NCI-H526 treated with DMSO at 0.1 percent for 48 hours (cell line): ENCODE results near the gene KLHDC10.
"Not testable (repeated sequence)": the region's sequence is repeated elsewhere in the genome, so short reads cannot be mapped to it uniquely, and the experiment has no call there.

ENCODE experiments used
- DNase-seq: peaks from one replicate; lab custom pipeline; 2025; lab: John Stamatoyannopoulos, UW

The KLHDC10 gene

DNA sequence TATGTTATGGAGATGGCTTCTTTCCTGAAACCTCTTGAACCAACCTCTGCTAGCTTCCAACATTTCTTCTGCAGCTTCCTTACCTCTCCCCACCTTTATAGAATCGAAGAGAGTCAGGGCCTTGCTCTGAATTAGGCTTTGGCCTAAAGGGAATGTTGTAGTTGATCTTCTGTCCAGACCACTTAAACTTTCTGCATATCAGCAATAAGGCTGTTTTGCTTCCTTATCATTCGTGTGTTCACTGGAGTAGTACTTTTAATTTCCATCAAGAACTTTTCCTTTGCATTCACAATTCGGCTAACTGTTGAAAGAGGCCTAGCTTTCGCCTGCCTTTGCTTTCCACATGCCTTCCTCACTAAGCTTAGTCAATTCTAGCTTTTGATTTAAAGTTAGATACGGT is 48.0 kb downstream of the KLHDC10 start:
- DNase-seq: no peak

DNA sequence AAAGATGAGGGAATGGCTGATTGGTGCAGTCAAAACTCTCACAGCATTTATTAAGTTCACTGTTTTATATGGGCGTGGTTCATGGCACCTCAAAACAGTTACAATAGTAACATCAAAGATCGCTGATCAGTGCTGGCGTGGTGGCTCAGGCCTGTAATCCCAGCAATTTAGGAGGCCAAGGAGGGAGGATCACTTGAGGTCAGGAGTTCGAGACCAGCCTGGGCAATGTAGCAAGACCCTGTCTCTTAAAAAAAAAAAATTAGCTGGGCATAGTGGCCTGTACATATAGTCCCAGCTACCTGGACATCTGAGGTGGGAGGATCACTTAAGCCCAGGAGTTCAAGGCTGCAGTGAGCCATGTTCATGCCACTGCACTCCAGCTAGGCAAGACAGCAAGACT is 48.5 kb downstream of the KLHDC10 start:
- DNase-seq: no peak

DNA sequence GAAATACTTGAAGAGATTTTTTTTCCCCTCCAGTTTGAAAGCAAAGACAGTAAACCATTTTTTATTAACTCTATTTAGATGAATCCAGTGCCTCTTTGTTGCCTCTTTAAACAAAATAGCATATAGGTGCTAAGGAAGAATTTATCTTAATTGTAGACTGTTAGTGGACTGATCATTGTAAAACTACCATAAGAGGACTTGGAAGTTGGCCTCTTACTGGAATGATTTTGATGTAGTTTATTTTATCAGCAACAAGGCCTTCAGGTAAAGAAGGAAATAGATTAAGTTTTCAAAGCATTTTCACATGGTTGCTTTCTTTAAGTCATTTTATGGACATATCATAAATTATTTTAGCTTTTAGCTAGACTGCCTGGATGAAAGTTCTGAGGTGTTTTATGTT is 53.2 kb downstream of the KLHDC10 start:
- DNase-seq: no peak

DNA sequence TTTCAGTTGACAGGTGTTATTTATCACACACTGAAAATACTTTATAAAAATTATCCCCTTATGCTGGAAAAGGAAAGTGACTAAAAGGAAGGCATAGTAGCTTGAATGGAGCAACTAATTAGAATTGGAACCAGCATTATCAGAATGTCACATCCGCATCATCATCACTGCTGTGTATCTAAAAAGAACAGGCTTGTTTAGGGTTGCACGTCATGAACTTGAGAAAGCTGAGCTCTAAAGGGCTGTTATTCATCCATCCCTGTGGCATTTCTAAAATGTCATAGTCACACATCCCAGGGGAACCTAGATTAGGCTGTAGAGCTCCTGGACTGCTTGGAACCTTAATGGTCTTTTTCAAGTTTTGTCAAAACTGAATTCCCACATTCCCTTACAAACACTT is 54.4 kb downstream of the KLHDC10 start:
- no peak for DNase-seq

DNA sequence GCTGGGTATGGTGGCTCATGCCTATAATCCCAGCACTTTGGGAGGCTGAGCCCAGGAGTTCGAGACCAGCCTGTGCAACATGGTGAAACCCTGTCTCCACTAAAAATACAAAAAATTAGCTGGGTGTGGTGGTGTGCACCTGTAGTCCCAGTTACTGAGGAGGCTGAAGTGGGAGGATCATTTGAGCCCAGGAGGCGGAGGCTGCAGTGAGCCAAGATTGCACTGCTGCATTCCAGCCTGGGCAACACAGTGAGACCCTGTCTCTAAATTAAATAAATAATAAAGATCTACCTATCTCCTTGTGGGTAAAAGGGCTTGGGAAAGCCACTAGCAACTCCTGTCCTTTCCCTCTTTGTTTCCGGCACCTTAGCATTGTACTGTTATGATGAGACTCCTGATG is 56.5 kb downstream of the KLHDC10 start:
- DNase-seq: not testable (repeated sequence)

- DNase-seq: no peak
Measured at GRCh38 chr7:130127404-130127803, 57.1 kb downstream of the KLHDC10 start.

DNA sequence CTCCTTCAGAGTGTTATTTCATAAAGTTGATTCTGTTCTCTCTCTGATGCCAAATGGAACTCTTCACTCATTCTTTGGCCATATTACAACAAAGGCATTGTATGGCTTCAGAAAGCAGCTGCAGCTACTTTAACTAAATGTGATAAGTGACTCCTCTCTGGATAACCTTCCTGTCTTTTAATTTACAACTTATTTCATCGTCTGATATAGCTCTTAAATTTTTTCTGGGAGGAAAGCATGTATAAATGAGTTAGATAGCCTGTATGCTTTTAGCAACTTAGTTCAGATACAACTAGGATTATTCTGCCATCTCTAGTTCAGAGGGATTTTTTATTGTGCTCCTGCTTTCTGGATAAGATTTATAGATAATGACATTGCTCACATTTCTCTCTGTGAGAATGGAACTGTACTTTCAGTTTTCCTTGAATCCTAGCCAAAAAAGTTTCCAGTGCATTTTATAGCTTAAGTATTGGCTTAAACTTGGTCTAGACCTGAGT is 57.5 kb downstream of the KLHDC10 start:
- no peak for DNase-seq

GRCh38 chr7:130129011-130129411 is 58.7 kb downstream of the KLHDC10 start:
- no peak for DNase-seq

GRCh38 chr7:130131191-130131834 is 61.0 kb downstream of the KLHDC10 start:
- DNase-seq: no peak

DNA sequence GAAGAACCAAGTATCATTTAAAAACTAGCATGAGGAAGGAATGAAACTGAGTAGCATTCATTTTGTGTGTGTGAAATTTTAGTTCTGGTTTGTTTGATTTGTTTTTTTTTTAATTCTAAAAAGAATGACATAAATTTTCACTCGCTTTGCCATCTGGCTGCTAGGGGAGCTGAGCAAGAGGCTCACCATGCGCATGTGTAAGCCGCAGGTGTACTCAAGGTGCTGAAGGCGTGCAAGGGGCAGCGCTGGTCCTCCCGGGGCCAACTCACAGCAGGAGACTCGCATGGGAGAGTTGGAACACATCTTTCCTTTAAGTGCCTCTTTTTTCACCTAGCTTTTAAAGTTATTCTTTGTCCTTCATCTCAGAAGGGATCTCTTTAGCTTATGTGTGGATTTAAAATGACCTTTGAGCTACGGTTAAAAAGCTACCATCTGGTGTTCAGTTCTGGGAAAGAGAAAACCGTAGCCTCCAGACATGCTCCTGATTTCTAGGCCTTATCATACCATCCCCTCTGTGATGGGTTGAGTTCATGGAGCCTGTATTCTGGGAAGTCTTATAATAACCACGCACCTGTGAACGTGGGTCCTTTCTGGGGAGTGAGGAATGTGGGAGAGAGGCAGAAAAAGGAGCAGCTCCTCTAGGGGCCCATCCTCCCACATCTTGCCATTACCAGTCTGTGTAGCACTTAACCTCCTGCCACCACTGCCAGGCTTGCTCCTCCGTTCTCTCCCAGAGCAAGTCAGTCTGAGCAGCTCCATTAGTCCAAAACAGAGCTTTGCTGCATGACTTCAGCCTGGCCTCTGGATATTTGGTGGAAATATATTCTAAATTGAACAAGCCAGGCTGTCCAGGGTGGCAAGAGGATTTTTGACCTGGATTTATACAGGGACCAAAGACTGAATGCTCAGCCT is 61.9 kb downstream of the KLHDC10 start:
- no peak for DNase-seq

DNA sequence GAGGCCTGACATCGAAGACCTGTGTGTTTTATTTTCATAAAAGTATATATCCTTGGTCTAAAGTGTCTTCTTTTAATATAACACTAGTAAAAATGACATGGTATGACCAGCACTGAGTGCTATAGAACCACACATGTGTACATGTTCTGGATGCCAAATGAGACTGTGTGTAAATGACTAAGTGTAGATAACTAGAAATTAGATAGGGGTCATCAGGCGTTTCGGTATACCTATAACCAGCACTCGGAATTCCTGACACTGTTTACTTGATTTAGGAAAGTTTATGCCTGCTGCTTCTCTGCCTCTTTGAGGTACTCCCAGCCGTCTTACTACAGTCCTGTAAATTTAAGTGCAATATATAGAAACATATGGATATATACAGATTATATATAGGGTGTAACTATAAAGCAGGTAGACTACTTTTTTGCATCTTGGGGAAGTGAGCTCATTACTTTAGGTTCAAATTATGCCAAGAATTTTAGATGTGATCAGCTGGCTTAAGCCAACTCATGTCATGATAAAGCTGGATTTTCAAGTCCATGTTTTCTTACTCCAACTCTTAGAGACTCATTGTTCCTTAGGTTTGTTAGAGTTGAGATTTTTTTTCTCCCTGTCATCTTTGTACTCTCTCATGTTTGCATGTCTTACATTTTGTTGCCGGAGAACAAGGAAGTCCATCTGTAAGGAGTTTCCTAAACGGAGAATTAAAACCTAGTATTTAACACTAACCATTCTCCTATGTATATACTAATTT is 62.9 kb downstream of the KLHDC10 start:
- DNase-seq: no peak

- no peak for DNase-seq
Measured at GRCh38 chr7:130134106-130134636, 63.8 kb downstream of the KLHDC10 start.

DNA sequence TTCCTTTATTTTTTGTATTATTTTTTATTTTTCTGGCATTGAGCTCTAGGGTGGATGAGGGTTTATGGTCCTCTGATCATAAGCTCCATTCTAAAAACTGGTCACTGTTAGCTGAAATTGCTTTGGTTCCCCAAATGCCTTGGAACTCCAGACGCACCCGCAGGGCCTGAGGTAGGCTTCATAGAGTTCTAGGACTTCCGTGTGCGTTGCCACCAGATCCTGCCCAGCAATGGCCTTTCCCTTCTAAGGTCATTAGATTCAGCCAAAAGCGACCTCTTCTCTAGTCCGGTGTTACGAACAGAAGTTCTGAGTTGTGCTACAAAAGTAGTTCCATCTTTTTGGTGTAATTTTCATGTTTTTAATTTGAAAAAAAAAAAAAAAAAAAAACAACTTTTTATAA is 64.4 kb downstream of the KLHDC10 start:
- no peak for DNase-seq

GRCh38 chr7:130135208-130136205 is 65.2 kb downstream of the KLHDC10 start:
- DNase-seq: no peak

DNA sequence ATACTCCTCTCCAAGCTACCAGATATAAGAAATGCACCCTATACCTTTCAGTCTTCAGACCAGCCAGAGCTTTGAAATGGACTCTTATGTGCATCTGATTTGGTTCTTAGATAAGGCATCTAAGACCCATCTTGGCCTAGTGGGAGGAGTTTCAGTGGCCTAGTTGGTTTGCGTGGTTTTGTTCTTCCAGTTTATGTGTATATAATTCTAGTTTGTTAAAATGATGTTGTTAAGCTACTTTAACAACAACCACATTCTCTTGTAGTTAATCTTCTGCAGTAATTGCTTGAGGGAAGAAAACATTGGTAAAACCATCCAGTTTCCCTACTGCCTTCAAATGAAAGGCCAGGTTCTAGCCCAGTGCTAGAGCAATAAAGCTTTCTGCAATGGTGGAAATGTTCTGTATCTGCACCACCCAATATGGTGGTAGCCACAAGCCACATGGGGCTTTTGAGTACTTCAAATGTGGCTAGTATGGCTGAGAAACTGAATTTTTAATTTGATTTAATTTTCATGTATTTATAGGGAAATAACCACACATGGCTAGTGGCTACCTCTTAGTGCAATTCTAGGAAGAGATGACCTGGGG is 66.3 kb downstream of the KLHDC10 start:
- no peak for DNase-seq

DNA sequence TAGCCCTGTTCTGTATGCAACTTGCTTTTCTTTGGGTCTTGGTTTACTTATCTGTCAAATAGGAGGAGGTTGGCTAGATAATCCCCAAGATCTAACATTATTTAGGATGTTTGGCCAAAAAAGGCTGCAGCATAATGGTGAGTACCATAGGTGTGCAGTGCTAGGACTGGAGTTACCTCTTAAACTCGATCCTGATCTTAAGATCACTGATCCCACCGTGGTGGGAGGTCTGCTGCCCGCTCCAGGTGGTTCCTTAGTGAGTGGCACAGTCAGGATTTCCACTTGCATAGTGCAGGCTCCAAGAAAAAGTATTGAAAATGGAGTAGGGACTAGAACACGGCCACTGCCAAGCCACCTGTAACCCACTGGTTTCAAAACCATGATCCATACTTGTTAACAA is 66.9 kb downstream of the KLHDC10 start:
- no peak for DNase-seq

- DNase-seq: no peak
Measured at GRCh38 chr7:130139193-130139960, 69.0 kb downstream of the KLHDC10 start.

DNA sequence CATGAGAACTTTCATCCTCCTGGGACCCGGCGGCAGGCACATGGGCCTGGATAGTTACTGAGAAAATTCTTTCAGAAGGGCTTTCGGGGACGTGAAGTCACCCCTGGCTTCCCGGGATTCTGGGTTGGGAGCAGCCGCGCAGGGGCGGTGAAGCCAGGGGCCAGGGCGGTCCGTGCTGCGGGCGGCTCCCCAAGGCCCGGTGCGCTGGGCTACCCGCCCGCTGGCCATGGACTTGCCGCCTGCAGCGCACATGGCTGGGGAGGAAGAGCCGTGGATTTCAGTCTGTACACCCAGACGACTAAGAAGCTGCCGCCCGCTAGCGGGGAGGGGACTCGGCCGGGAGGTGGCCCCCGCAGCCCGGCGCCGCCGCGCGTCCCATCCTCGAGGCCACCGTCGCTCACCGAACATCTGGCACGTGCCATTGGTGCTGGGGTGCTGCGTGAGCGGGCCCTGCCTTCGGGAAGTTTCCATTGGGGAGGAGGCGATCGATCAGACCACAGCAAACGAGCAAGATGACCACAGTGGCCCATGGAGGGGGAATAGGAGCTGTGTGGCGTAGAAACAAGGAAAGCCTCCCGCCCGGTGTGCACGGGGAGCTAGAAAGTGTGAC is 70.3 kb downstream of the KLHDC10 start:
- DNase-seq: no peak

- peak; percentile 51 for DNase-seq
Measured at GRCh38 chr7:130141161-130141883, 71.0 kb downstream of the KLHDC10 start.
